H1 (cell line): ENCODE results near the gene HDGFL3. TPM values are rescaled to one million over a fixed set of nuclear protein-coding genes. Genes with fewer than 3 reads are reported as not detected.
A peak's percentile ranks its signal among the peaks of the same experiment; 100 is the strongest.

Experiments
- ASH2L ChIP-seq: fragments of 200-600, 300-600 bp; sonication (generic); IDR thresholded peaks from one replicate; pipeline ENCODE4 v1.7.1; 2017; ENCODE audit warnings: low read length
- BACH1 ChIP-seq: IDR thresholded peaks from 2 replicates; pipeline ENCODE4 v1.6.1; 2012; ENCODE audit warnings: low read length, improper control_type of control experiment
- CBX5 ChIP-seq: fragments of 300-800, 300-1000 bp; sonication (generic); IDR thresholded peaks from 2 replicates; pipeline ENCODE4 v1.7.1; 2016; ENCODE audit warnings: antibody characterized with exemption, low read length, low read depth
- CEBPB ChIP-seq: IDR thresholded peaks from 2 replicates; pipeline ENCODE4 v1.6.1; 2012; ENCODE audit warnings: low read depth, low read length
- CHD2 ChIP-seq: IDR thresholded peaks from 2 replicates; pipeline ENCODE4 v1.6.1; 2012; ENCODE audit warnings: low read length, improper control_type of control experiment
- CTBP2 ChIP-seq: IDR thresholded peaks from 2 replicates; pipeline ENCODE4 v1.7.0; 2011; ENCODE audit warnings: borderline replicate concordance, mild to moderate bottlenecking, moderate library complexity, mixed read lengths, low read length; ENCODE audit not compliant: insufficient read depth, insufficient read length
- CTCF ChIP-seq, 3 experiments: IDR thresholded peaks; 1 replicate in 2 of 3; 2 replicates in 1 of 3; pipeline versions ENCODE4 v1.5.1 to v1.6.1; 2011; ENCODE audit warnings: low read length in 3 of 3, mild to moderate bottlenecking in 3 of 3, inconsistent platforms in 2 of 3, low read depth in 1 of 3, moderate library complexity in 1 of 3; ENCODE audit not compliant: insufficient read depth in 1 of 3; ENCODE audit errors: control extremely low read depth in 1 of 3
- GABPA ChIP-seq: IDR thresholded peaks from 2 replicates; pipeline ENCODE4 v1.6.1; 2011; ENCODE audit warnings: mild to moderate bottlenecking, low read length, moderate library complexity, borderline replicate concordance; ENCODE audit not compliant: insufficient read depth
- HDAC6 ChIP-seq: IDR thresholded peaks from one replicate; pipeline ENCODE4 v1.7.1; 2012; ENCODE audit warnings: low read depth, mild to moderate bottlenecking, inconsistent platforms, low read length, moderate library complexity
- JUN ChIP-seq: IDR thresholded peaks from 2 replicates; pipeline ENCODE4 v1.6.1; 2011; ENCODE audit warnings: low read depth, mild to moderate bottlenecking, improper control_type of control experiment, low read length
- KDM5A ChIP-seq: fragments of 200-600 bp; IDR thresholded peaks from 2 replicates; pipeline ENCODE4 v1.7.1; 2012; ENCODE audit warnings: mild to moderate bottlenecking, low read length, inconsistent platforms, mixed read lengths
- NANOG ChIP-seq: IDR thresholded peaks from 2 replicates; pipeline ENCODE4 v1.6.1; 2011; ENCODE audit warnings: low read length, low read depth, mild to moderate bottlenecking, inconsistent platforms; ENCODE audit not compliant: insufficient read depth, poor library complexity, severe bottlenecking
- NRF1 ChIP-seq: IDR thresholded peaks from 2 replicates; pipeline ENCODE4 v1.6.1; 2011; ENCODE audit warnings: mild to moderate bottlenecking, low read depth, low read length, improper control_type of control experiment
- POLR2AphosphoS5 ChIP-seq: IDR thresholded peaks from 2 replicates; pipeline ENCODE4 v1.6.1; 2011; ENCODE audit warnings: low read depth, low read length
- RAD21 ChIP-seq, 2 experiments: IDR thresholded peaks in 1 of 2; conservative IDR thresholded peaks in 1 of 2; 2 replicates each; pipeline ENCODE4 v1.6.1; 2011; ENCODE audit warnings: low read depth in 2 of 2, low read length in 2 of 2, improper control_type of control experiment in 1 of 2, inconsistent platforms in 1 of 2, mild to moderate bottlenecking in 1 of 2, moderate library complexity in 1 of 2
- RBBP5 ChIP-seq: IDR thresholded peaks from 2 replicates; pipeline ENCODE4 v1.7.1; 2012; ENCODE audit warnings: low read depth, mild to moderate bottlenecking, inconsistent platforms, low read length, moderate library complexity, borderline replicate concordance
- RFX5 ChIP-seq: IDR thresholded peaks from 2 replicates; pipeline ENCODE4 v1.6.1; 2011; ENCODE audit warnings: low read depth, low read length, improper control_type of control experiment, borderline replicate concordance
- TAF1 ChIP-seq: IDR thresholded peaks from 2 replicates; pipeline ENCODE4 v1.6.1; 2011; ENCODE audit warnings: mild to moderate bottlenecking, low read depth, low read length
- USF2 ChIP-seq: IDR thresholded peaks from 2 replicates; pipeline ENCODE4 v1.6.1; 2011; ENCODE audit warnings: low read length, improper control_type of control experiment
- YY1 ChIP-seq: IDR thresholded peaks from 2 replicates; pipeline ENCODE4 v1.6.1; 2011; ENCODE audit warnings: low read depth, mild to moderate bottlenecking, low read length
- polyA plus RNA-seq, 7 experiments: library from polyadenylated mRNA; depleted of rRNA in 3 of 7; stranded (reverse) in 5 of 7; unstranded in 2 of 7; fragments of >200 nt in 5 of 7; fragments of 200-250 nt in 2 of 7; gene quantifications; 1 replicate in 5 of 7; 2 replicates in 1 of 7; 4 replicates in 1 of 7; pipeline versions ENCODE4 v1.2.1 to v1.2.3, GENCODE V29; 2011 to 2013; ENCODE audit warnings: missing spikeins in 2 of 7, mixed read lengths in 2 of 7
- total RNA-seq: library from RNA; stranded (reverse); fragmentation: NEBNext Ultra II Directional; extraction: Animal tissue kit (Norgen Biotek cat#: 25700); gene quantifications from 2 replicates; pipeline ENCODE4 v1.2.1, GENCODE V29; 2021

Gene HDGFL3
- total and polyA plus RNA-seq, 2 of the 8 experiments (the other 6 are each of a cell fraction or from before 2014, with no cell fraction given): 14.1 to 149 TPM

- TF ChIP-seq POLR2AphosphoS5 (no peak), CTBP2 (no peak), KDM5A (no peak), USF2 (no peak), CEBPB (no peak), BACH1 (no peak), RFX5 (no peak), CHD2 (no peak), TAF1 (no peak), YY1 (no peak), RBBP5 (no peak), GABPA (no peak), CBX5 (no peak), RAD21 (IDR thresholded peaks at IDR 0.05 in 1 of 2, conservative IDR thresholded peaks at IDR 0.05 in 1 of 2; ENCODE audit: low read depth in 2 of 2, low read length in 2 of 2) (peak; percentile 96), NANOG (no peak), NRF1 (no peak), HDAC6 (no peak), JUN (no peak), ASH2L (no peak), CTCF (IDR thresholded peaks at IDR 0.05; ENCODE audit: control extremely low read depth in 1 of 3, insufficient read depth in 1 of 3, low read depth in 1 of 3, low read length in 3 of 3) (peak in 2 of 3 experiments; percentile 76 to 79; a peak in 3 of 4 replicates)
Observed at GRCh38 chr15:83248151-83249029, 40.8 kb upstream of the HDGFL3 start (continued).
